Nephron progenitor cell (in vitro differentiated cells): ENCODE data around the gene TMEM53.

Source experiments
- DNase-seq: peaks from one replicate; pipeline ENCODE4 v3.0.0; 2021
- H3K27ac Mint-ChIP-seq: 2 replicates; pipeline ENCODE4 v1.8.0; 2021; ENCODE audit warnings: mild to moderate bottlenecking, moderate library complexity, mixed read lengths
- H3K27me3 Mint-ChIP-seq: 2 replicates; pipeline ENCODE4 v1.8.0; 2021; ENCODE audit warnings: mild to moderate bottlenecking, low read depth, mixed read lengths; ENCODE audit not compliant: poor library complexity
- H3K36me3 Mint-ChIP-seq: 2 replicates; pipeline ENCODE4 v1.8.0; 2021; ENCODE audit warnings: low read depth, mixed read lengths
- H3K4me1 Mint-ChIP-seq: 2 replicates; pipeline ENCODE4 v1.8.0; 2021; ENCODE audit warnings: mixed read lengths
- H3K4me3 Mint-ChIP-seq: 2 replicates; pipeline ENCODE4 v1.8.0; 2021; ENCODE audit warnings: mild to moderate bottlenecking, moderate library complexity, mixed read lengths
- H3K9me3 Mint-ChIP-seq: 2 replicates; pipeline ENCODE4 v1.8.0; 2021; ENCODE audit warnings: mild to moderate bottlenecking, moderate library complexity, mixed read lengths
- CTCF ChIP-seq: fragments of 200-600 bp; sonication (generic); IDR thresholded peaks from 2 replicates; pipeline ENCODE4 v1.5.0; 2021; ENCODE audit warnings: antibody characterized with exemption

The TMEM53 gene

DNA sequence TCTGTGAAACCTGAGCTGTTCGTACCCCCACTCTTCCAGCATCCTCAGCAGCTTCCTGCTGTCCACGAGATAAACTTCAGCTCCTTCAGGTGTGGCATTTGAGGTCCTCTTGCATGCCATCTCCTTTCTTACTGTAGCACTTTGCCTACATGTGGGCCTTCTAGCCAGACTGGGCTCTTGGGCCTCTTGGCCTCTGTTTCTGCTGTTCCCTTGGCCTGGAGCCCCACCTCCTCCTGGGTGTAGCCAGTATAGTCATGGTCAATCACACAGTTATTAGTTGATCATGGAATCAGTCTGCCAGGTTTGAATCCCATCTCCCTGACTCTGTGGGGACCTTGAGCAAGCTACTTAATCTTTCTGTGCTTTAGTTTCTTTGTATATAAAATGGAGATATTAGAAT lies 26.4 kb downstream of the TMEM53 start:
- peaks cover 40% of the 10 kb centered on the region for H3K36me3 Mint-ChIP-seq
- TF ChIP-seq CTCF, result no peak
- H3K4me3 Mint-ChIP-seq, result no peak overlapping the region
- no peaks in the 10 kb centered on the region for H3K9me3 Mint-ChIP-seq
- peaks cover 96% of the 10 kb centered on the region for H3K4me1 Mint-ChIP-seq
- H3K27ac Mint-ChIP-seq, result no peak overlapping the region
- DNase-seq, result no peak
- peaks cover 18% of the 10 kb centered on the region for H3K27me3 Mint-ChIP-seq

DNA sequence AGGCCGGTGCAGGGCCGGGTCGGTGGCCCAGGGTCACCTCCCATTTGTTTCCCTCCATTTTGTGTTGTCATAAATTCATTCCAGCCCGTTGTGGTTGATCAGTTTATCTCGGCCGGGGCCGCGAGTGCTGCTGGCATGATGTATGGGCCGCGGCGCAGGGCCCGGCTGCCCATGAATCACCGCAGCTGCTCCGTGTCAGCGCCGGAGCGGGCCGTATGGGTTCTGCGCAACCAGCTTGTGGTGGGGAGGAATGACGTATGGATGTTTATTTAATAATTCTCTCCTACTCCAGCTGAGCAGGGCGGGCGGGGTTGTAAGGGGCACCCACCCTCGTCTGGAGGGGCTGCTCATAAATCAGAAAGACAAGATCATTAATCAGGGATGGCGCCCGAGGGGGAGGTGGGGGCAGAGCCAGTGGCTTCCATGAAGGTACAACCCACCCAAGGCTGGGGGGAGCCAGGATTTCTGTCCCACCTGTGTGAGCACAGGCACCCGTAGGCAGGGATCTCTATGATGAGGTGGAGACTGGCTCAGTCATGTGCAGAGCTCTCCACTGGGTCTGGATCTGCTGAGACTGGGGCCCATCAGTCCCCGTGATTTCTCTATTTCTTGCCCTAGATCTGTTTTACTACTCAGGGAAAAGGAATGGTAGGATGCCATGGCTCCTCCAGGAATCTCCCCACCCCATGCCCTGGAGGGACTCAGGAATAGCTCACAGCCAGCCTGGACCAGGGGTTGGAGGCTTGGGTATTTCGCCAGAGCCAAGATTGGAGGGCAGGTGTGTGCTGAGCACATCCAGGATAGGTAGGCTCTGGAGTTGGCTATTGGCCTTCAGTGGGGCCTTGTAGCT lies 27.8 kb downstream of the TMEM53 start:
- no peak for TF ChIP-seq CTCF
- DNase-seq, result no peak
- H3K36me3 Mint-ChIP-seq, result peaks cover 45% of the 10 kb centered on the region
- H3K4me3 Mint-ChIP-seq, result no peak overlapping the region
- no peak overlapping the region for H3K27ac Mint-ChIP-seq
- H3K27me3 Mint-ChIP-seq, result peaks cover 18% of the 10 kb centered on the region
- peaks cover 99% of the 10 kb centered on the region for H3K4me1 Mint-ChIP-seq
- H3K9me3 Mint-ChIP-seq, result no peaks in the 10 kb centered on the region

DNA sequence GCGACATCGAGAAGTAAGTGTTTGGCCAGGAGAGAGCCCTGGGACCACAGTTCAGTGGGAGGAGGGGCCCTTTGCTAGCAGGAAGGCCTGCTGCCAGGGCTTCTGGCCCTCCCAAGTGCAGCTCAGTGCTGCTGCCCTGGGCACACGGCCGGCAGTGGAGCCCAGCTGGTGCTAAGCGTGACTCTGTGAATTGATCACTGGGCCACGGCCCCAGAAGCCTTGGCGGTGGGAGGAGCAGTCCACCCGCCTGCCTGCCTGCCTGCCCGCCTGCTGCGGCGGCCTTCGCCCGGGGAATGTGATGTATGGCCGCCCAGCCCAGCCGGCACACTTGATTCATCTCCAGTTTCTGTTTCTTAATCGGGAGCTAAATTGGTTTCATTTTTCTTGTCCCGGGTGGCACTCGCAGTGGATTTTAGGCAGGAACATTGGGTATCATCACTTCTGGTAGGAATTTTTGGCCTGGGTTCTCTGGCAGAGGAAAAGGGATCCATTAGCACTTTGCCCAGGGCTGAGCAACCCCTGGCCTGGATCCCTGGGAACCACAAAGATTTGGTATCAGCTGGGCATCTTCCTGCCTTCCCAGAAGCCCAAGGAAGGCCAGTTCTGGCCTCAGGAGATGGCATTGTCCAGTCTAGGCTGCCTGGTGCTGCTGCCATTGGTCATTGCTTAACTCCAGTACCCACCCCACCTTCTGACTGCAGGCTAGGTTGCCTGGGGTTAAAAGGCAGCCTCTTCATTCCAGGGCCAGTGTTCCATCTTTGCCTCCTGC lies 28.6 kb downstream of the TMEM53 start:
- H3K36me3 Mint-ChIP-seq, result peaks cover 40% of the 10 kb centered on the region
- H3K9me3 Mint-ChIP-seq, result no peaks in the 10 kb centered on the region
- no peak for TF ChIP-seq CTCF
- peaks cover 14% of the 10 kb centered on the region for H3K27me3 Mint-ChIP-seq
- H3K4me3 Mint-ChIP-seq, result no peak overlapping the region
- peaks cover 99% of the 10 kb centered on the region for H3K4me1 Mint-ChIP-seq
- no peak for DNase-seq
- H3K27ac Mint-ChIP-seq, result no peak overlapping the region

DNA sequence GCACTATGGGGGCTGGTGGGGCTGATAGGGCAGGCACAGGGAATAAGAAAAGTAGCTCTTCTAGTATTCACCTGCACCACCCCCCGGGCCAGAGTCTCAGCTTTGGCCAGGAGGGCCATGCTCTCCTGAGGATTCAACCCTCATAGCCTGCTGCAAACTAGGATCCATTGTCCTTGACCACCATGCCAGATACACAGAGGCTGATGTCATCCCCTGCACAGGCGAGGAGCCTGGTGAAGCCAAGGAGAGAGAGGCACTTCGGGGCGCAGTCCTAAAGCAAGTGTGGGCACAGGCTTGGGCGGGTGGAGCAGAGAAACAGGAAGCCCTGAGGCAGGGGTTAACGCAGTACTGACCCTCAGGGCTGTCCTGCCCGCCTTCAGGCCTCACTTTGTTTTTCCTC lies 29.5 kb downstream of the TMEM53 start:
- peaks cover 98% of the 10 kb centered on the region for H3K4me1 Mint-ChIP-seq
- H3K27ac Mint-ChIP-seq, result no peak overlapping the region
- no peak for DNase-seq
- peaks cover 40% of the 10 kb centered on the region for H3K36me3 Mint-ChIP-seq
- H3K9me3 Mint-ChIP-seq, result no peaks in the 10 kb centered on the region
- H3K4me3 Mint-ChIP-seq, result no peak overlapping the region
- no peak for TF ChIP-seq CTCF
- H3K27me3 Mint-ChIP-seq, result peaks cover 17% of the 10 kb centered on the region

GRCh38 chr1:44643721-44644334 lies 30.5 kb downstream of the TMEM53 start:
- TF ChIP-seq CTCF, result no peak
- H3K9me3 Mint-ChIP-seq, result no peaks in the 10 kb centered on the region
- no peak overlapping the region for H3K27ac Mint-ChIP-seq
- H3K36me3 Mint-ChIP-seq, result peaks cover 40% of the 10 kb centered on the region
- H3K27me3 Mint-ChIP-seq, result peaks cover 19% of the 10 kb centered on the region
- no peak for DNase-seq
- peaks cover 98% of the 10 kb centered on the region for H3K4me1 Mint-ChIP-seq
- no peak overlapping the region for H3K4me3 Mint-ChIP-seq
